GM06990 (cell line): ENCODE data around the gene CFAP99.

Source experiments
- DNase-seq: peaks from one replicate; pipeline ENCODE4 v3.0.0-alpha.2; 2011; ENCODE audit not compliant: insufficient read length; ENCODE audit errors: extremely low read depth
- H3K27me3 ChIP-seq: replicated peaks from 2 replicates; pipeline ENCODE4 v1.6.0; 2011; ENCODE audit warnings: low read length; ENCODE audit not compliant: control insufficient read depth, insufficient read depth
- H3K36me3 ChIP-seq: 2 replicates; pipeline ENCODE4 v1.5.1; 2011; ENCODE audit warnings: low read length; ENCODE audit not compliant: control insufficient read depth, insufficient read depth
- H3K4me3 ChIP-seq: replicated peaks from 2 replicates; pipeline ENCODE4 v1.5.1; 2011; ENCODE audit warnings: low read depth, mild to moderate bottlenecking, control low read depth, low read length
- CTCF ChIP-seq: IDR thresholded peaks from 2 replicates; pipeline ENCODE4 v1.5.1; 2011; ENCODE audit warnings: low read length, control low read depth, mild to moderate bottlenecking, inconsistent platforms; ENCODE audit not compliant: insufficient read depth, poor library complexity, severe bottlenecking

CFAP99 gene

DNA sequence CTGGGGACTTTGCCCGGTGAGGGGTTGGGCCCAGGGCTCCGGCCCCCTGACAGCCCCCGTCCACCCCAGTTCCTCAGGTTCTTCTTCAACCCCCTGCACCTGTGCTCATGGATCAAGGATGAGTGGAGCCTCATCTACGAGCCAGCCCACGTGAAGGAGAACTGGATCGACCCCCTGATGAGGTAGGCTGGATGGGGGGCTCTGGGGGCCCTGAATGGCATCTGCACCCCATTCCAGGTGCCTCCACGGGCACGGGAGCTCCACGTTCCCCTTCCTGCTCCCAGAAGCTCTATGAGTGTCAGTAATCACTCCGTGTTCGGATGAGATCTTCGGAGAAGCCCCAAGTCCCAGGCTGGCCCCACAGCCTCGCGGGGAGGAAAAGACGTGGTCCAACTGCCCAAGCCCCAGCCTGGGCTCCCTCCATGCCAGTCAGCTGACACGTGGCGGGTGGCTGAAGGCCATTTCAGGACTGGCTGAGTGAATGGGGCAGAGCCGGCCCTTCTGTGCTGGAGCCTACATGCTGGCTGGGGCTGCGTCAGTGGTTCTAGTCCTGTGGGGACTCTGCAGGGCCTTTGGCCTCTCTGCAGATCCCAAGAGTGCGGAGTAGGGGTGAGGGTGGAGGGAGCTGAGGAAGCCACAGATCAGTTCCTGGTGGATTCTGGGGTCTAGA lies 24.4 kb downstream of the CFAP99 start:
- DNase-seq = no peak
- no peak for TF ChIP-seq CTCF
- Histone ChIP-seq H3K4me3 (no peak overlapping the region), H3K36me3 (no peaks in the 10 kb centered on the region), H3K27me3 (no peaks in the 10 kb centered on the region)

DNA sequence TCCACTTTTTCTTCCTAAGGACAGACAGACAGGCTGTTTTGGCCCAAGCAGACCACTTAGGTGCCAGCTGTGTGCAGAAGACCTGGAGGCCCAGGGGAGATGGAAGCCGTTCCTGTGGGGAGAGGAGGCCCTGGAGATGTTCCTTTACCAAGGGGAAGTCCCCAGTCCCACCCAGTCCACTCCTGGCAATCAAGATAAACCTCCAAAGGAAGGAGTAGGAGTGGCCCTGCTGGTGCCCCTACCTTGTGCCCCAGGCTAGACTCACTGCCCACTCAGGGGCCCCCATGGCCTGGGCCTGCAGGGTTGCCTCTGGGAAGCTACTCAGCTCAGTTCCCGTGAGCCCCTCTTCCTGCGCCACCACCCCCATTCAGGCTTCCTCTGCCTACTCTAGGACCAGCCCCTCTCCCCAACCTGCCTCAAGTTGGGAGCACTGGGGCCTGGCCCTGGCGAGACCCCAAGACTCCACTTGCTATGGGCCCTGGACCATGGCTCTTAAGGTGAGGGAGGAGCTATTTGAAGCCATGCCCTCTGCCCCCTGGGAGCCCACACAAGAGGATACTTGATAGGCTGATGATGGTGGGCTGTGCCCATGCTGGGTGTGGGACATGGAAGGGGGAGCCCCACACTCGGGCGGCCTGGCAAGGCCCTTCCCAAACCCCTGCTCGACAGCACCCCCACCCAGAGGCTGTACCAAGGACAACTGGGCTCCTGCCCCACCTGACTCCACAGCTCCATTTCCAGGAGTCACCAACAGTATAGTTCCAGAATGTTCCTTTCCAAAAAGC lies 25.4 kb downstream of the CFAP99 start:
- H3K4me3 ChIP-seq = no peak overlapping the region
- TF ChIP-seq CTCF = no peak
- H3K36me3 ChIP-seq = no peaks in the 10 kb centered on the region
- H3K27me3 ChIP-seq = no peaks in the 10 kb centered on the region; the same call in 1 of the 2 replicates
- no peak for DNase-seq

DNA sequence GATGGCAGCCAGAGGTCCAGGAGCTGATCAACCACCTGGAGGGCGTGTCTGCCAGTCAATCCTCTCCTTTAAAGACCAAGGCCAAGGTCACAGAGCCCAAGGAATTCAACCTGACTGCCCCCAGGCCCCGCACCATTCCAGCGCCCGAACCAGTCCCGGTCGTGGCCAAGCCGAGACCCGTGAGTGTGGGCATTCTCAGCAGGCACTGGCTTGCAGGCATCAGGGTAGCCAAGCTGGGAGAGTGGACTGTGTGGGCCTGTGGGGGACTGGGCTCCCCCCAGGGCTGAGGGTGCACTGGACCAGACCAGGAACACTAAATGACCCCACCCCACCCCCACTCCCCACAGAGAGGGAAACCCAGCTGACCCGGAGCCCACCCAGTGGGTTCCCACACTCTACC lies 26.4 kb downstream of the CFAP99 start:
- TF ChIP-seq CTCF = no peak
- Histone ChIP-seq H3K27me3 (no peaks in the 10 kb centered on the region; the same call in 1 of the 2 replicates), H3K4me3 (no peak overlapping the region), H3K36me3 (no peaks in the 10 kb centered on the region)
- no peak for DNase-seq

DNA sequence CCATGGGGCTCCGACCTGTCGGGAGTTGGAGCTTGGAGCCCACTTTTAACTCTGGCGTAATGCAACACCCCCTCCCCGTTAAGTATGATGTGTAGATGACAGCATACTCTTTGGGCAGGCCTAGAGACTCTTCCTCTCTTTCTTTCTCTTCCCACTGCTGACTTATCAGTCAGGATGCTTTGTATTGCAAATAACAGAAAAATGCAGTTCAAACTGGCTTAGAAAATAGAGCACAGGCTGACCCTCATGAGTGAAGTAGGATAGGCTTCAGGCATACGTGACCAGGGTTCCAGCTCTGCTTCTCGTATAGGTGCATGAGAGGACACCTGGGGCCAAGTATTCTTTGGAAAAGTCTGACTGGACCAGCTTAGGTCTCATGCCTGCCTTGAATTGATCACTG lies 26.8 kb downstream of the CFAP99 start:
- DNase-seq = no peak
- TF ChIP-seq CTCF = no peak
- Histone ChIP-seq H3K36me3 (no peaks in the 10 kb centered on the region), H3K27me3 (no peaks in the 10 kb centered on the region; the same call in 1 of the 2 replicates), H3K4me3 (no peak overlapping the region)

DNA sequence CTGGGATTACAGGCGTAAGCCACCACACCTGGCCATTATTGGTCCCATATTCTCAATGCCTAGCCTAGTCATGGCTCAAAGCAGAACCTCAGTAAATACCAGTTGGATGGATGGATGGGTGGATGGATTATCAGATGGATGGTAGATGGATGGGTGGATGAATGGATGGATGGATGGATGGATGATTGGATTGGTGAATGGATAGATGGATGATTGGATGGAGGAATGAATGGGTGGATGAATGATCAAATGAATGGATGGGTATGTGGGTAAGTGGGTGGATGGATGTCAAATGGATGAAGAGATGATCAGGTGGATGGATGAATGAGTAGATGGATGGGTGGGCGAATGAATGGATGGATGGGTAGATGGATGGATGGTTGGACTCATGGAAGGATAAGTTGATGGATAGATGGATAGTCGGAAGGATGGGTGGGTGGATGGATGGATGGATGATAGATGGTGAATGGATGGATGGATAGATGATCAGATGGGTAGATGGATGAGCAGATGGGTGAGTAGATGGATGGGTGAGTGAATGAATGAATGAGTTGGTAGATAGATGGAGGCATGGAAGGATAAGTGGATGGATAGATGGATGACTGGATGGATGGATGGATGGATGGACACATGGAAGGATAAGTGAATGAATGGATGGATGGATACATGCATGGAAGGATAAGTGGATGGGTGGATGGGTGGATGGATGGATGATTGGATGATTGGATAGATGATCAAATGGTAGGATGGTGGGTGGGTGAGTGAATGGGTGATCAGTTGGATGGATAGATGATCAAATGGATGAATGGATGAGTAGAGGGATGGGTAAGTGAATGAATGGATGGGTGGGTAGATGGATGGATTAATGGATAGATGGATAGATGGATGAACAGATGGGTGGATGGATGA lies 28.2 kb downstream of the CFAP99 start:
- TF ChIP-seq CTCF = no peak
- DNase-seq = no peak
- Histone ChIP-seq H3K27me3 (no peaks in the 10 kb centered on the region; the same call in 1 of the 2 replicates), H3K36me3 (no peaks in the 10 kb centered on the region), H3K4me3 (no peak overlapping the region)
